NCI-H1092 (cell line): Measurements from ENCODE around the gene ATXN10.
"Not testable (repeated sequence)": the region's sequence is repeated elsewhere in the genome, so short reads cannot be mapped to it uniquely, and the experiment has no call there.

Source experiments
- DNase-seq: peaks from one replicate; lab custom pipeline; 2025; lab: John Stamatoyannopoulos, UW

The ATXN10 gene

DNA sequence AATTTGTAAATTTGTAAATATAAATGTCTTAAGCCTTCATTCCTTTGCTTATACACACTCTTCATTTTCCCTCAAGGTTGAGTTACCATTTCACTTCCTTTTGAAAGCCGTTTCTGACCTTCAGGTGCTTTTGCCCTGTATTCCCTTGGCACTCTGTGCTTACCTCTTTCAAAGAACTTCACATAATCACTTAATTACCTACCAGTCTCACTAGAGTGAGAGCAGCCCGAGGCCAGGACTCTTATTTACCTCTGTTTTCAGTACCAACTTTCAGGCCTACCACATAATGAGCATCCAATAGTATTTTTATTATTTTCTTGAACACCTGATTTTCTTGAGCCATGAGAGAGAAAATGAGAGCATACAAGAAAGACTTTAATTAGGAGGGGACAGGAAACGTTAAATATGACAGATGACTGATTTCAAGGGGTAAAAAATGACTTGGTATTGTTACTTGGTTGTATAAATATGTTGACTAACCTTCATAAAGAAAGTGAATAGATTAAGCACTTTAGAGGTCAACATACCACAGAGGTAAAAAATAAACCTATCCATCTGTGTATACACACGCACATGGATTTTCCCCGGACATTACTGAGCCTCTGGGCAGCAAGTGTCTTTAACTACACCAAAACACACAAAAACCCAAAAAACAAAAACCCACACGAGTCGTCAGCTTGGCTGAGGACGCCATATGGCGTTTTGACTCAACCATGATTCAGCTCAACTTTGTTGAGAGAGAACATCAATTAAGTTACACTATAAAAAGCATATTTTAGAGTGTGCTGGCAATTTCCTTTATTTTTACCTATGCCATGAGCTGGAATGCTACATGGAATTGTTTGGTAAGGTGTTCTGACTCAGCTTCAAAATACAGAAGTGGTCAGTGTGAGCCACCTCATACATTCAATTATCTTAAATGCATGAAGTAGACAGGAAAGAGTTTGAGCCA, 7.6 kb downstream of the ATXN10 start:
- DNase-seq = no peak

- DNase-seq = no peak
These were observed 9.5 kb downstream of the ATXN10 start for GRCh38 chr22:45680932-45681700.

GRCh38 chr22:45682064-45682463, 10.4 kb downstream of the ATXN10 start:
- DNase-seq = no peak

DNA sequence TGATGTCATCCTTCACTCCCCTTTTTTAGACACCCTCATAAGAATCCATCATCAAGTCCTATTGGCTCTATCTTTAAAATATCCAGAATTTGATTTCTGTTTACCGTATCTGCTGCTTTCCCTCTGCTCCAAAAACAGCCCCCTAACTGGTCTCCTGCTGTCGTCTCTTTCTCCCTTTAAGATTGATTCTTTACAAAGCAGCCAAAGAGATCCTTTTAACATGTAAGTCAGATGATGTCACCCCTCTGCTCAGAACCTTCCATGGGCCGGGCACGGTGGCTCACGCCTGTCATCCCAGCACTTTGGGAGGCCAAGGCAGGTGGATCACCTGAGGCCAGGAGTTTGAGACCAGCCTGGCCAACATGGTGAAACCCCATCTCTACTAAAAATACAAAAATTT, 11.1 kb downstream of the ATXN10 start:
- DNase-seq = not testable (repeated sequence)

DNA sequence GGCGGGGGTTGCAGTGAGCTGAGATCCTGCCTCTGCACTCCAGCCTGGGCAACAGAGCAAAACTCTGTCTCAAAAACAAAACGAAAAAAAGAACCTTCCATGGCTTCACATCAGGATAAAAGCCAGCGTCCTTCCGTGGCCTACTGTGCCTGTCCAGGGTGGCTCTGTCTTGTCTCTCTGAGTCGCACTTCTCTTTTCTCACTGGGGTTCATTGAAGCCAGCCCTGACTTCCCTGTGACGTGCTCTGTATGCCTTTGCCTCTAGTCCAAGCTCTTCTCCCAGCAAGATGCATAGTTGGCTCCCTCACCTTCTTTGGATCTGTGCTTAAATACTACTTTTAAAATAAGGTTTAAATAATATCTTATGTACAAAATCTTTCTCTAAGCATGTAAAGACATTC, 11.6 kb downstream of the ATXN10 start:
- no peak for DNase-seq

DNA sequence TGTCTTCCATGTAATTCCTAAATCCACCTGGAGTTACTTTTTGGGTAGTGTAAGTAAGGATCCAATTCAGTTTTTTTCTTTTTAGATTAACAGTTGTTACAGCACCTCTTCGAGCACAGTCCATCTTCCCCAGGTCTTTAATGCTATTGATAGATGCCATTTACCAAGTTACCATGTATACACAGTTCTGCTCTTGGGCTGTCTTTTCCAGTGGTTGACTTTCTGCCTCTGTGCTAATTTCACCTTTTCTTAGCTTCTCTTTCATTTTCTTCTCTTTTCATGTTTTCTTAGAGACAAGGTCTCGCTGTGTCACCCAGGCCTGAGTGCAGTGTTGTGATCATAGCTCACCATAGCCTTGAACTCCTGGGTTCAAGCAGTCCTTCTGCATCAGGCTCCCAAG, 12.0 kb downstream of the ATXN10 start:
- DNase-seq = no peak

DNA sequence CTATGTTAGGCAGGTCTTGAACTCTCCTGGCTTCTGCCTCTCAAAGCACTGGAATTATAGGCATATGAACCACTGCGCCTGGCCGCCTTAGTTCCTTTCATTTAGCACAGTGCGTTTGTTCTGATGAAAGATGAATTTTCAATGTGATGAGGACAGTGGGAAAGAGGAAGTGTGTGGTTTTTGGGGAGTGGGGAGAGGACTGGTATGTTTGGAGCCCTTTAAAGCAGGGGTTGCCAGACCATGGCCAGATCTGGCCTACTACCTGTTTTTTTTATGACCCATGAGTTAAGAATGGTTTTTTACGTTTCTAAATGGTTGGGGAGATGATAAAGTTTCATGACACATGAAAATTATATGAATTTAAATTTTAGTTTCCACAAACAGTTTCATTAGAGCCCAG, 12.5 kb downstream of the ATXN10 start:
- no peak for DNase-seq

- DNase-seq = no peak
These were observed 13.3 kb downstream of the ATXN10 start for GRCh38 chr22:45684752-45685574.

DNA sequence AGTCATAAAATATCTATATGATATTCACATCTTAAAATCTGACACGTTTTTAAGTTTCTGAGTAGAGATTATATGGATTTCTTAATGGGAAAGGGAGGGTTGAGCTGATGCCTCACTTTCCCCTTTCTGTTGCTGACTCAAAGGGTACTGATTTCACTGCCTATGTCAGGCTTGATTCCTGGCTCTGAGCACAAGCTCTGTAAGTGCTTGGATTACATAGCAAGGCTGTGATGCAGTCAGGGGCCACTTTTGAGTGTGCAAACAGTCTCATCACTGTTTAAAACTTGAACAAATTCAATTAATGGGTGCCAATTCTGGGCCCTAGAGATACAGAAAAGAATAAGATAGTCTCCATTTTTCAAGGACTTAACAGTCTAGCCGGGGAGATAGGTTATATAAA, 14.4 kb downstream of the ATXN10 start:
- DNase-seq = no peak

DNA sequence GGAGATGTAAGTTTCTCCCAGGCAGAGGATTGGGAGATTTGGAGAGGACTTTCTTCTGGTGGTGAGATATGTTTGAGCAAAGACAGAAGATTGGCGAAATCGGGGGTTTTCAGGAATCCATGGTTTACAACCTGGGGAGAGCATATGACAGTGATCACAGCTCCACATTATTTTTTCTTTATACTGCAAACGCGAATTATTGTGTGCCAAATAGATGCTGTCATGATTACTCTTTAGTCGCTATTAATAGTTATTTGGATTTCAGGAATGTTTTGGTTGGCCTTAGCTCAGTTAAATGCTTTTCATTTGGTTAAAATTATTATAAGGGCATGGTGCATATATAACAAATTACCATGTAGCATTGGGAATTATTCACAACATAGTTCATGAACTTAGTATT, 15.2 kb downstream of the ATXN10 start:
- DNase-seq = no peak

- DNase-seq = no peak
These were observed 17.0 kb downstream of the ATXN10 start for GRCh38 chr22:45688600-45689080.

DNA sequence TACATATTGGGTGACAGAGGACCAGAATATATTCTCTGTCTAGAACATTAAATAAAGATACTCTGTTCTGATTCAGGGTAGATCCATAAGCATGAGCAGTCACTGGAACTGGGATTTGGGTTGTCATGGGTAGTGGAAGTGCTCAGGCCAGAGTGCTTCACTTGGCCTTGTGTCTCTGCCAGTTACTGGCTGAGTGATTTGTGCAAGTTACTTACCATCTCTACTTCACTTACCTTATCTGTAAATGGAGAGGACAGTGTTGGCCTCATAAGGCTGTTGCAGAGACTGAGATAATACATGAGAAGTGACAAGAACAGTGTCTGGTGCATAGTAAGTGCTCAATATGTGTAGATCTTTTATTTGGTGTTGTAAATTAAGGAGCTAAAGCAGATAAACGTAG, 17.6 kb downstream of the ATXN10 start:
- DNase-seq = no peak

DNA sequence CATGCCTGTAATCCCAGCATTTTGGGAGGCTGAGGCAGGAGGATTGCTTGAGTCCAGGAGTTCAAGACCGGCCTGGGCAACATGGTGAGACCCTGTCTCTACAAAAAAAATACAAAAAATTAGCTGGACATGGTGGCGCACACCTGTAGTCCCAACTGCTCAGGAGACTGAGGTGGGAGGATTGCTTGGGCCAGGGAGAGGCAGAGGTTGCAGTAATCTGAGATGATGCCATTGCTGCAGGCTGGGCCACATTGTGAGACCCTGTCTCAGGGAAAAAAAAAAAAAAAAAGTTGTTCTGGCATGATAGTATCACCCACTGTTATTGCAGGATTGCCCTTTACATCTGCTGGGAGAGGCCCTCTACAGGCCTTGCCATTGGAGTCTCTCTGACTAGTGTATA, 18.4 kb downstream of the ATXN10 start:
- DNase-seq = no peak

GRCh38 chr22:45692549-45692948, 20.9 kb downstream of the ATXN10 start:
- DNase-seq = no peak

GRCh38 chr22:45693835-45694234, 22.2 kb downstream of the ATXN10 start:
- DNase-seq = no peak

DNA sequence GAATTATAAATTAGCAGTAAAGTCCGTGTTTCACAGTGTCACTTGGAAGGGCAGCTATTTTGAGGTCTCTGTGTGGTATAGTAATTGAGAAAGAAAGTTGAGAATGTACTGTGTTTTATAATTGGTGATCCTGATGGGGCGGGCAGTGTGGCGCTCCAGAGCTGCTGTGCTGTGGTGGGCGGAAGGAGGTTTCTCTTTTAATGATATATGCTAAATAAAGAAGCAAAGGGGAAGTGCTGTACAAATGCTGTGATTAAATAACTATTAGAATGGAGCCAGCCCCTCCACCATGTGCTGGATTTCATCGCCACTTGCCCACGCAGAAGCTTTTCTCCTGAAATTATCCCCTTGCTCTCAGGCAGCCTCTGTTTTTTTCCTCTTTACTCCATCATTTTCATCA, 24.6 kb downstream of the ATXN10 start:
- no peak for DNase-seq

DNA sequence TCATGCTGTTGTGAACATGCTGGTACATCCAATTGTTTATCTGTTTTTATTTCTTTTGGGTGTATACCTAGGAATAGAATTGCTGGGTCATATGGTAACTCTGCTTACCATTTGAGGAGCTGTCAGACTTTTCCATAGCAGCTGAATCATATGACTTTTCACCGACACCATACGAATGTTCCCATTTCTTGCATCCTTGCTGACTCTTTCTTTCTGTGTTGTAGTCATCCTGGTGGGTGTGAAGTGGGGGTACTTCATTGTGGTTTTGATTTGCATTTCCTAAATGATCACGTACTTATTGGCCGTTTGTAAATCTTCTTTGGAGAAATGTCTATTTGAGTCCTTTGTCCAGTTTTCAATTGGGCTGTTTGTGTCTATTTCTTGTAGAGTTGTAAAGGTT, 26.5 kb downstream of the ATXN10 start:
- DNase-seq = no peak

- no peak for DNase-seq
These were observed 31.3 kb downstream of the ATXN10 start for GRCh38 chr22:45702981-45703380.

DNA sequence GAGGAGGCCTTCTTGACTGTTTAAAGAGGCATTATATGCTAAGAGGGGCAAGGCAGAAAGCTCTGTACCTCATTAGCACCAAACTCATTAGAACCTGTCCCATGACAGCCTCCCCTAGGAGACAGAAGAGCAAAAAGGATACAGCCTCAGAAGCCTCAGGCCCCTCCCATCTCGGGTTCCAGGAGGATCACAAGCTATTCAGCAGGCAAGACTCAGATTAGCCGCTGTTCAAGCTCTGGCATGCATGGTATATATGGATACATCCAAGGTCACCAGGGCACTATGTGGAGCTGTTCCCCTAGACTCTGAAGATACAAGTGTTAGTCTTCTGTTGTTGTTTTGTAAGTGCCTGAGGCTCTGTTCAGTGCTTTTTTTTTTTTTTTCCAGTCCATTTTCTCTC, 32.1 kb downstream of the ATXN10 start:
- DNase-seq = no peak

- DNase-seq = no peak
These were observed 33.0 kb downstream of the ATXN10 start for GRCh38 chr22:45704648-45705047.

- no peak for DNase-seq
These were observed 36.0 kb downstream of the ATXN10 start for GRCh38 chr22:45707605-45708004.

DNA sequence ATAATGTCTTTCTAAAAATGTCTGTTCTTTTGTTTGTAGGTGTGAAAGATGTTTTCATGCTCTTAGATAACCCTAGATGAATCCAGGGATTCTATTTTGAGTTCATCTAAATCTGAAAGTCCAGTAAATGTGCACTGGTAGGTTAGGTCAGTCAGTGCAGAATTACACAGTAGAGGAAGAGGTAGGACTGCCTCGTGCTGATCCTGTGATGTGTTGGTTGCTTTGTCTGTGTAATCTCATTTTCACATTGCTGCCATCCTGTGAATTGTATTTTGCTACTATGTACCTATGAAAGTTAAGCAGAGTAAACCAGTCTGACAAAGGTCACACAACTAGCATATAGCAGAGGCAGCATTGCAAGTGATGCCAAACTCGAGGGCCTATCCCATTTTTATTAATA, 36.5 kb downstream of the ATXN10 start:
- no peak for DNase-seq
